HL-60/S4 (cell line): Measurements from ENCODE around the gene ERCC6.

Experiments used
- in situ Hi-C: fragments of 300-500 bp; cut with MboI; formaldehyde crosslinking; loops from 2 replicates; pipeline ENCODE4 v1.14.3; 2022; ENCODE audit warnings: low sequenced_read_pairs

Gene ERCC6

GRCh38 chr10:49538381-49539319, at the start of gene ERCC6:
Gene ERCC6, minus strand, starts transcription at chr10:49539121.
- in situ Hi-C loops, result no loop called here

GRCh38 chr10:49587981-49588380, 49.1 kb upstream of the ERCC6 start:
- in situ Hi-C loops, result loop anchor here (25.0 kb wide), 1 partner anchor 624 kb away; no protein-coding TSS in a partner anchor

- in situ Hi-C loops, result loop anchor here (25.0 kb wide), 1 partner anchor 627 kb away; no protein-coding TSS in a partner anchor
These were observed 46.5 kb upstream of the ERCC6 start for GRCh38 chr10:49585387-49585786.

GRCh38 chr10:49579621-49580020, 40.7 kb upstream of the ERCC6 start:
- in situ Hi-C loops, result loop anchor here (25.0 kb wide), 1 partner anchor 633 kb away; no protein-coding TSS in a partner anchor

GRCh38 chr10:49578392-49578791, 39.5 kb upstream of the ERCC6 start:
- in situ Hi-C loops, result loop anchor here (25.0 kb wide), 1 partner anchor 634 kb away; no protein-coding TSS in a partner anchor

- in situ Hi-C loops, result loop anchor here (25.0 kb wide), 1 partner anchor 635 kb away; no protein-coding TSS in a partner anchor
These were observed 38.4 kb upstream of the ERCC6 start for GRCh38 chr10:49577182-49577925.

- in situ Hi-C loops, result loop anchor here (25.0 kb wide), 1 partner anchor 637 kb away; no protein-coding TSS in a partner anchor
These were observed 36.7 kb upstream of the ERCC6 start for GRCh38 chr10:49575489-49576072.

GRCh38 chr10:49572594-49573114, 33.7 kb upstream of the ERCC6 start:
- in situ Hi-C loops, result no loop called here

- in situ Hi-C loops, result no loop called here
These were observed 32.5 kb upstream of the ERCC6 start for GRCh38 chr10:49571388-49571787.

- in situ Hi-C loops, result no loop called here
These were observed 30.2 kb upstream of the ERCC6 start for GRCh38 chr10:49569031-49569631.

- in situ Hi-C loops, result no loop called here
These were observed 29.3 kb upstream of the ERCC6 start for GRCh38 chr10:49568235-49568634.

GRCh38 chr10:49567810-49568209, 28.9 kb upstream of the ERCC6 start:
- in situ Hi-C loops, result no loop called here

- in situ Hi-C loops, result no loop called here
These were observed 25.6 kb upstream of the ERCC6 start for GRCh38 chr10:49564461-49565009.

- in situ Hi-C loops, result no loop called here
These were observed 24.0 kb upstream of the ERCC6 start for GRCh38 chr10:49562893-49563292.

- in situ Hi-C loops, result no loop called here
These were observed 21.6 kb upstream of the ERCC6 start for GRCh38 chr10:49560526-49560925.

- in situ Hi-C loops, result no loop called here
These were observed 20.6 kb upstream of the ERCC6 start for GRCh38 chr10:49559476-49559875.

- in situ Hi-C loops, result no loop called here
These were observed 19.3 kb upstream of the ERCC6 start for GRCh38 chr10:49558190-49558589.

- in situ Hi-C loops, result no loop called here
These were observed 18.8 kb upstream of the ERCC6 start for GRCh38 chr10:49557681-49558080.

- in situ Hi-C loops, result no loop called here
These were observed 17.8 kb upstream of the ERCC6 start for GRCh38 chr10:49556723-49557122.

GRCh38 chr10:49552277-49552676, 13.4 kb upstream of the ERCC6 start:
- in situ Hi-C loops, result no loop called here
